Endothelial cell of hepatic sinusoid (primary cell): ENCODE results near the gene ZNF454.

Experiments
- in situ Hi-C: cut with HindIII; loops from 2 replicates; pipeline ENCODE4 v1.10.0; 2017; ENCODE audit warnings: low sequenced_read_pairs

Gene ZNF454

DNA sequence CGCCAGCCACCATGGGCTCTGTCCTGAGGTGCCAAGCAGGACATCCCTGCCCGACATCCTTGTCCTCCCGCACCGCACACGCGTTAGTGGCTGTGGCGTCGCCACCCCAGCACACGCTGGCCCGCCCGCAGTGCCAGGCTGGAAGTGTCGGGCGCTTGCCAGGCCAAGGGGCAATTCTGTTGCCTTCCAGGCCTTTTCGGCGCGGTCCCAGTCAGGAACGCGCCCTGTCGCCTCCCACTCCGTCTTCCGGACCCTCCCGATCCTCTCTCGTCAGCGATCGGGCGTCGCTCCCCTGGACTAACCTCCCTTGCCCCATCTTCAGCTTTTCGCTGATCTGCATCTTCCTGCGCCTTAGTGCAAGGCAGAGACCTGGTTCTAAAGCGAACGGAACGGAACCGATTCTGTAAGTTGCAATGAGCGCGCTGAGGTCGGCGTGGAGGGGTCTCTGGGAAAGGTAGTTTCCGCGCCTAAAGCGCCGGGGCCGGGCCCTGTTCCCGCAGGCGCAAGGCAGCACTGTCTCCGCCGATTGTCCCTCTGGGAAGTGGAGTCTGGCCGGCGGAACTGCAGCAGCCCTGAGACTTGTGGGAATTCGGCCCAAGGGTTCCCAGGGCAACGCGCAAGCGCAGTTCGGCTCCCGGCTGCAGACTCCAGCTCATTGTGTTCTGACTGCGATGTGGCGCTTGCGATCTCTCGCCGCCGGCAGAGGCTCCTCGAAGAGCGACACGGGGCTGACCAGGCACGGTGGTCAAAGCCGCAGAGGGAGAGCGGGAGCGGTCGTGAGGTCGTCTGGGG, at the start of gene ZNF454:
ZNF454 (plus strand) TSS at position 630 of the 792 bp plus-strand sequence. CDS start 1,594 bp downstream, outside the sequence.
- in situ Hi-C loops, result no loop called here

DNA sequence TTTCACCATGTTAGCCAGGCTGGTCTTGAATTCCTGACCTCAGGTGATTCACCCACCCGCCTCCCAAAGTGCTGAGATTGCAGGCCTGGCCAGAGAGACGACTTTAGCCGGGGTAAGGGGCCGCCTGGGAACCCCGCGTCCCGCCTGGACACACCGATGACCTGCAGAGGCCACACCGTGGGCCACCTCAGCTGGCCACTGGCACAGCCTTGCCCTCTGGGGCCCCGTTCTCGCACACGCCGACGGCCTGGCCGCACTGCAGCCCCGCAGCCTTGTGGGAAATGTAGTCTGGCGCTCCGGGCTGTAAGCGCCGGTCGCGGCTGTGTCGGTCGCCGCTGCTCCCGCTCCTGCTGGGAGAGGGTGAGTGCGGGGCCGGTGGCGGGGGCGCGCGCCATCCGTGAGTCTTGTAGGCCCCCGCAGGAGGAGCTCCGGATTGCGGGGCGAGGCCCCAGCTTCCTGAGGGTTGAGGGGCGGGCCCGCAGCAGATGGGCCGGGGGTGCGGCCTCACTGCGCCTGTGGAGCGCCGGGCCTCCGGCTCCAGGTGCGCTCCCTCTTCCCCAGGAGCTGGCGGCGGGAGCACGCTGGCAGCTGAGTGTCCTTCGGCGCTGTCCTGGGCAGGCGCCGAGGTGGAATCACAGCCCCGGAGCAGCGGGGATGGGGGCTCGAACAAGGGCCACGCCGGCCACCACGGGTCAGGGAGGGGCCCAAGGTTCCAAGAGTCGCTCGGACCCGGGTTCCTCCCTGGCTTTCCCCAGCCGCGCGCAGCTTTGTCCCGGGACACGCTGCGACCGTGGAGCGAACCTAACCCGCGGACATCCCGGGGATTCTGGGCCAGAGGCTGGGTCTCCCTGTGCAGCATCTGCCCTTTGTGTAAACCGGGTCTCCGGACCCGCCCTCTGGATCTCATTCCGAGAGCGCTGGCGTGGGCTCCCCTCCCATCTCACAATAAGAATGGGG, 45.1 kb upstream of the ZNF454 start, which contains the start of gene ZFP2:
ZFP2 (plus strand) TSS at position 299 of the 957 bp plus-strand sequence. CDS start 35,401 bp downstream, outside the sequence.
- in situ Hi-C loops, result no loop called here

DNA sequence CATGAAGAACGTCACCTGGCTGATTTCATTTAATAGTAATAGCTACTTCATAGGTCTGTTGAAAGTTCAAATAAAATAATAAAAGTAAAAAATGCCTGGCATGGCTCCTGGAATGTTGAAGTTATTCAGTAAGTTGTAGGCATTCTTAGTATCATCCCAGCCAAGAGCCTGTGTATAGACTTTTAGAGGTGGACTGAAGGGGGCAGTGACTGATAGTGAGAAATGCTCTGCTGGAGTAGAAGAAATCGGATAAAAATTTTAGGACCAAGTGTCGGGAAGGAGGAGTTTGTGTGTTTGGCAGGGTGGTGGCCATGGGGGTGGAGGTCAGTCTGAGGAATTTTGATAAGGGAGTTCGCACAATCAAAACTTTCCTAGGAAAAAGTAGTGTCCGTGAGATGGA, 41.7 kb upstream of the ZNF454 start:
- in situ Hi-C loops, result no loop called here

DNA sequence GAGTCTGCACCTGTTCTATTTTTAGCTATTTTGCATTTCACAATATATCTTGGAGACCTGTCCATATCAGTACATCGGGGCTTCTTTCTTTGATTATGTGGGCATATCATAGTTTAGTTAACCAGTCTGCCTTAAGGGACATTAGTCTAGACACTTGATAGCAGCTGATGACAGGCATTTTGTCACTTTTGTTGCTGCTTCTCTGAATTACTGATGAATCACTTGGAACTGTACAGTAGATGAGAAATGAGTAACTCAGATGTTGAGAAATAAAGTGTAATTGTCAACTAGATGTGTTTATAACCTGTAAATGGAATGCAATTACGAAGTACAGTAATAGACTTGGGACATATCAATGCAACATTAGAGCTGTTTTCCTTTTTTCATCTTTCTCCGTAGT, 38.1 kb upstream of the ZNF454 start:
- in situ Hi-C loops, result no loop called here

DNA sequence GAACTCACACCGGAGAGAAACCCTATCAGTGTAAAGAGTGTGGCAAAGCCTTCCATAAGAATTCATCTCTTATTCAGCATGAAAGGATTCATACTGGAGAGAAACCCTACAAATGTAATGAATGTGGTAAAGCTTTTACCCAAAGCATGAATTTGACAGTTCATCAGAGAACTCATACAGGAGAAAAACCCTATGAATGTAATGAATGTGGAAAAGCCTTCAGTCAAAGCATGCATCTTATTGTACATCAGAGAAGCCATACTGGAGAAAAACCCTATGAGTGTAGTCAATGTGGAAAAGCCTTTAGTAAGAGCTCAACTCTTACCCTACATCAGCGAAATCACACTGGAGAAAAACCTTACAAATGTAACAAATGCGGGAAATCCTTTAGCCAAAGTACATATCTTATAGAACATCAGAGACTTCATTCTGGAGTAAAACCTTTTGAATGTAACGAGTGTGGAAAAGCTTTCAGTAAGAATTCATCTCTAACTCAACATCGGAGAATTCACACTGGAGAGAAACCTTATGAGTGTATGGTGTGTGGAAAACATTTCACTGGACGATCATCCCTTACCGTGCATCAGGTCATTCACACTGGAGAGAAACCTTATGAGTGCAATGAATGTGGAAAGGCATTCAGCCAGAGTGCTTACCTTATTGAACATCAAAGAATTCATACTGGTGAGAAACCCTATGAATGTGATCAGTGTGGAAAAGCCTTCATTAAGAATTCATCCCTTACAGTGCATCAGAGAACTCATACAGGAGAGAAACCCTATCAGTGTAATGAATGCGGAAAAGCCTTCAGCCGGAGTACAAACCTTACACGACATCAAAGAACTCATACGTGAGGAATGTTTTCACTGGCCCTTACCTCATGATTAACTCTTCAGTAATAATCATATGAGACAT, 8.9 kb upstream of the ZNF454 start:
- in situ Hi-C loops, result no loop called here

- in situ Hi-C loops, result no loop called here
These were observed 363 bp downstream of the ZNF454 start for GRCh38 chr5:178941361-178941760.

DNA sequence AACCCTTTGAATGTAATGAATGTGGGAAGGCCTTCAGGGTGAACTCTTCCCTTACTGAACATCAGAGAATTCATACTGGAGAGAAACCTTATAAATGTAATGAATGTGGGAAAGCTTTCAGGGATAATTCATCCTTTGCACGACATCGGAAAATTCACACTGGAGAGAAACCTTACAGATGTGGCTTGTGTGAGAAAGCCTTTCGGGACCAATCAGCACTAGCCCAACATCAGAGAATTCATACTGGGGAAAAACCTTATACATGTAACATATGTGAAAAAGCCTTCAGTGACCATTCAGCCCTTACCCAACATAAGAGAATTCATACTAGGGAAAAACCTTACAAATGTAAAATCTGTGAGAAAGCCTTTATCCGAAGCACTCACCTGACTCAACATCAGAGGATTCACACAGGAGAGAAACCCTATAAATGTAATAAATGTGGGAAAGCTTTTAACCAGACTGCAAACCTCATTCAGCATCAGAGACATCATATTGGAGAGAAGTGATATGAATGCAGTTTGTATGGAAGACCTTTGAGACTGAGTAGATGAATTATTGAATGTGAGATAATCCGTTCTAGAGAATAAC, 24.6 kb downstream of the ZNF454 start:
- in situ Hi-C loops, result loop anchor here (5.0 kb wide), 2 partner anchors 48 to 67 kb away; no protein-coding TSS in a partner anchor

DNA sequence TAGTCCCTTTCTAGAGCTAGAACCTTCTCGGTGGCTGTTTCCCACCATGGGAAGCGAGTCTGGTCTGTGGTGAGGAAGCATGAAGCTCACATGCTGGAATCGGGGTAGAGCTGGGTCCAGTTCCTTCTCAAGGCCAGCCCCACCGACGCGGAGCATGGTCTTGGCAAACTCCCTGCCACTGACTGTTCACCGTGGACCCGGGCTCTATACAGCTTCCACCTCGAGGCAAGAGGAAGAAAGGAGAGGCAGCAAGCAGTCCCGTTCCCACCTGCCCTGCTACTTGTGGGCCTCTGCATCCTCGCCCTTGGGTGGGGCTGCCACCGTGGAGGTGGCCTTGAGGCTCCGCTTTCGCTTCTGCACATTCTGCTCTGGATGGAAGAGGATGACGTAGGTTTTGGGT, 40.4 kb downstream of the ZNF454 start:
- in situ Hi-C loops, result no loop called here

DNA sequence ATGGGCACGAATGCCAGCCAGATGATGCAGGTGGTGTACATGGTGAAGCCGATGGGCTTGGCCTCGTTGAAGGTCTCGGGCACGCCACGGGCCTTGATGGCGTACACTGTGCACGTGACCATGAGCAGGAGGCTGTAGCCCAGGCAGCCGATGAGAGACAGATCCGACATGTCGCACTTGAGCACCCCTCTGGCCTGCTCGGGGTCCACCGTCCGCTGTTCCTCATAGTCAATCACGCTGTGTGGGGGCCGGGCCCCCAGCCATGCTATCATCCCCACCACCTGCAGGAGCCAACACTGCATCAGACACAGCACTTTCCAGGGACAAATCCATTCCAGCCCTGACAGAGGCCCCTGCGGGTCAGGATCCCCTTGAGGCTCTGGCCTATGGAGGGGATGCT, 41.9 kb downstream of the ZNF454 start:
- in situ Hi-C loops, result no loop called here

- in situ Hi-C loops, result no loop called here
These were observed 42.7 kb downstream of the ZNF454 start for GRCh38 chr5:178983728-178984127.

GRCh38 chr5:178984145-178985072, 43.4 kb downstream of the ZNF454 start:
- in situ Hi-C loops, result no loop called here

DNA sequence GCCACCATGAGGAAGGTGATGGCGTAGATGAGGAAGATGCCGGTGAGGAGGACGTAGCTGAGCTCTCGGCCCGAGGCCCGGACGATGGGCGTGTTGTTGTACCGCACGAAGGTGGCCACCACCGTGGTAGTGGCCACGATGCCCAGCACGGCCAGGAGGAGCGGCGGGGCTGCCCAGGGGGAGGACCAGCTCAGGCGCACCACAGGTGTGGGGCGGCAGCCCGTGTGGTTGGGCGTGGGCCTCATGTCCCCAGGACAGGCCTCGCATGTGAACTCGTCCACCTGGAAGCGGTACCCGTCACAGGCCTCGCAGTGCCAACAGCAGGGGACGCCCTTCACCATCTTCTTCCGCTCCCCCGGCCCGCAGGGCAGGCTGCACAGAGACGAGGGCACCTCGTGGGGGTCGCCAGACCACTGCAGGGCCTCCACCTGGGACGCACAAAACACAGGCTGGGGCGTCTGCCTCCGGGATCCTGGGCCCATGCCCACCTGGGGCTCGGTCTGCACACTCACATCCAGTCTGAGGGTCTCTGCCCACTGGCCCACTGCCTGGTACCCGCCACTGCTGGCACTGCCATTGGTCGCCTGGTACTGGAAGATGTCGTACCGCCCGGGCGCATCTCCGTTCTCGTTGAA, 45.4 kb downstream of the ZNF454 start:
- in situ Hi-C loops, result no loop called here

GRCh38 chr5:178988436-178989220, 47.6 kb downstream of the ZNF454 start:
- in situ Hi-C loops, result no loop called here

- in situ Hi-C loops, result no loop called here
These were observed 48.3 kb downstream of the ZNF454 start for GRCh38 chr5:178989311-178989710.

GRCh38 chr5:178990491-178990890, 49.5 kb downstream of the ZNF454 start:
- in situ Hi-C loops, result no loop called here

- in situ Hi-C loops, result no loop called here
These were observed 50.5 kb downstream of the ZNF454 start for GRCh38 chr5:178991190-178992145.
